ENCODE measurements around the gene PIK3R5. TPM values are rescaled to one million over a fixed set of nuclear protein-coding genes. Genes with fewer than 3 reads are reported as not detected.
"Not testable (repeated sequence)": the region's sequence is repeated elsewhere in the genome, so short reads cannot be mapped to it uniquely, and the experiment has no call there.

The PIK3R5 gene
- total RNA-seq, 1 donor from 2014 or later = 36.8 TPM

GRCh38 chr17:8889458-8890210 lies 75.9 kb downstream of the PIK3R5 start:
- Mint-ChIP-seq H3K4me3 (no peak overlapping the region), H3K9me3 (no peaks in the 10 kb centered on the region), H3K36me3 (ENCODE audit: low read depth) (peaks cover 57% of the 10 kb centered on the region), H3K4me1 (peaks cover 17% of the 10 kb centered on the region), H3K27me3 (no peaks in the 10 kb centered on the region), H3K27ac (no peak overlapping the region)
- intact Hi-C loops (cut with micrococcal nuclease) = loop anchor here (10.0 kb wide), 3 partner anchors 105 to 505 kb away; partner anchors contain the start of genes CCDC42 and RPL26
- DNase-seq = no peak

- Mint-ChIP-seq H3K36me3 (ENCODE audit: low read depth) (peaks cover 59% of the 10 kb centered on the region), H3K27me3 (no peaks in the 10 kb centered on the region), H3K9me3 (no peaks in the 10 kb centered on the region), H3K4me3 (no peak overlapping the region), H3K4me1 (peaks cover 13% of the 10 kb centered on the region), H3K27ac (no peak overlapping the region)
- no peak for DNase-seq
- intact Hi-C loops (cut with micrococcal nuclease) = no loop called here
These were observed 76.7 kb downstream of the PIK3R5 start for GRCh38 chr17:8888704-8889302.

GRCh38 chr17:8887834-8888703 lies 77.4 kb downstream of the PIK3R5 start:
- no peak overlapping the region for H3K4me3 Mint-ChIP-seq

GRCh38 chr17:8887301-8887700 lies 78.2 kb downstream of the PIK3R5 start:
- intact Hi-C loops (cut with micrococcal nuclease) = no loop called here
- H3K4me1 Mint-ChIP-seq = peaks cover 5% of the 10 kb centered on the region
- H3K4me3 Mint-ChIP-seq = no peak overlapping the region
- no peaks in the 10 kb centered on the region for H3K27me3 Mint-ChIP-seq
- H3K9me3 Mint-ChIP-seq = no peaks in the 10 kb centered on the region
- DNase-seq = no peak
- H3K27ac Mint-ChIP-seq = no peak overlapping the region
- H3K36me3 Mint-ChIP-seq (ENCODE audit: low read depth) = peaks cover 61% of the 10 kb centered on the region

More at GRCh38 chr17:8887834-8888703, 77.4 kb downstream of the PIK3R5 start:
- intact Hi-C loops (cut with micrococcal nuclease) = no loop called here
- no peak for DNase-seq
- Mint-ChIP-seq H3K27me3 (no peaks in the 10 kb centered on the region), H3K4me1 (peaks cover 12% of the 10 kb centered on the region), H3K36me3 (ENCODE audit: low read depth) (peaks cover 61% of the 10 kb centered on the region), H3K9me3 (no peaks in the 10 kb centered on the region), H3K27ac (no peak overlapping the region)

GRCh38 chr17:8885967-8886684 lies 79.4 kb downstream of the PIK3R5 start:
- Mint-ChIP-seq H3K27me3 (no peaks in the 10 kb centered on the region), H3K36me3 (ENCODE audit: low read depth) (peaks cover 60% of the 10 kb centered on the region), H3K4me3 (no peak overlapping the region), H3K27ac (no peak overlapping the region), H3K4me1 (peaks cover 2% of the 10 kb centered on the region), H3K9me3 (no peaks in the 10 kb centered on the region)
- DNase-seq = no peak
- intact Hi-C loops (cut with micrococcal nuclease) = no loop called here

GRCh38 chr17:8885163-8885966 lies 80.1 kb downstream of the PIK3R5 start:
- H3K4me1 Mint-ChIP-seq; intact Hi-C loops (cut with micrococcal nuclease); H3K4me3 Mint-ChIP-seq; H3K27ac Mint-ChIP-seq; H3K9me3 Mint-ChIP-seq; H3K27me3 Mint-ChIP-seq: not testable (repeated sequence)
- peaks cover 61% of the 10 kb centered on the region for H3K36me3 Mint-ChIP-seq (ENCODE audit: low read depth)
- peak; percentile 78 for DNase-seq

- H3K27ac Mint-ChIP-seq = no peak overlapping the region
- intact Hi-C loops (cut with micrococcal nuclease) = no loop called here
- no peak for DNase-seq
- no peaks in the 10 kb centered on the region for H3K27me3 Mint-ChIP-seq
- H3K36me3 Mint-ChIP-seq (ENCODE audit: low read depth) = peaks cover 62% of the 10 kb centered on the region
- H3K9me3 Mint-ChIP-seq = no peaks in the 10 kb centered on the region
- H3K4me3 Mint-ChIP-seq = no peak overlapping the region
- H3K4me1 Mint-ChIP-seq = peaks cover 2% of the 10 kb centered on the region
These were observed 81.0 kb downstream of the PIK3R5 start for GRCh38 chr17:8884336-8884990.

GRCh38 chr17:8883353-8883752 lies 82.2 kb downstream of the PIK3R5 start:
- peaks cover 62% of the 10 kb centered on the region for H3K36me3 Mint-ChIP-seq (ENCODE audit: low read depth)
- H3K4me1 Mint-ChIP-seq = peaks cover 2% of the 10 kb centered on the region
- intact Hi-C loops (cut with micrococcal nuclease) = no loop called here
- DNase-seq = no peak
- no peaks in the 10 kb centered on the region for H3K9me3 Mint-ChIP-seq
- no peak overlapping the region for H3K27ac Mint-ChIP-seq
- no peaks in the 10 kb centered on the region for H3K27me3 Mint-ChIP-seq
- H3K4me3 Mint-ChIP-seq = no peak overlapping the region

- H3K9me3 Mint-ChIP-seq = no peaks in the 10 kb centered on the region
- H3K36me3 Mint-ChIP-seq (ENCODE audit: low read depth) = peaks cover 63% of the 10 kb centered on the region
- intact Hi-C loops (cut with micrococcal nuclease) = no loop called here
- peaks cover 2% of the 10 kb centered on the region for H3K4me1 Mint-ChIP-seq
- DNase-seq = no peak
- H3K4me3 Mint-ChIP-seq = no peak overlapping the region
- no peaks in the 10 kb centered on the region for H3K27me3 Mint-ChIP-seq
- H3K27ac Mint-ChIP-seq = no peak overlapping the region
These were observed 83.9 kb downstream of the PIK3R5 start for GRCh38 chr17:8881606-8882005.

GRCh38 chr17:8880466-8880865 lies 85.0 kb downstream of the PIK3R5 start:
- intact Hi-C loops (cut with micrococcal nuclease) = no loop called here
- Mint-ChIP-seq H3K36me3 (ENCODE audit: low read depth) (peaks cover 55% of the 10 kb centered on the region), H3K27me3 (no peaks in the 10 kb centered on the region), H3K4me3 (no peak overlapping the region), H3K4me1 (peaks cover 2% of the 10 kb centered on the region), H3K9me3 (no peaks in the 10 kb centered on the region), H3K27ac (no peak overlapping the region)
- DNase-seq = no peak

GRCh38 chr17:8879410-8879809 lies 86.1 kb downstream of the PIK3R5 start:
- Mint-ChIP-seq H3K36me3 (ENCODE audit: low read depth) (peaks cover 51% of the 10 kb centered on the region), H3K9me3 (no peaks in the 10 kb centered on the region), H3K4me1 (peaks cover 2% of the 10 kb centered on the region), H3K4me3 (no peak overlapping the region), H3K27me3 (no peaks in the 10 kb centered on the region), H3K27ac (no peak overlapping the region)
- DNase-seq = no peak
- intact Hi-C loops (cut with micrococcal nuclease) = no loop called here

GRCh38 chr17:8877984-8878383 lies 87.5 kb downstream of the PIK3R5 start:
- H3K27me3 Mint-ChIP-seq = no peaks in the 10 kb centered on the region
- intact Hi-C loops (cut with micrococcal nuclease) = no loop called here
- peaks cover 2% of the 10 kb centered on the region for H3K4me1 Mint-ChIP-seq
- no peak for DNase-seq
- H3K27ac Mint-ChIP-seq = no peak overlapping the region
- H3K36me3 Mint-ChIP-seq (ENCODE audit: low read depth) = peaks cover 41% of the 10 kb centered on the region
- no peaks in the 10 kb centered on the region for H3K9me3 Mint-ChIP-seq
- H3K4me3 Mint-ChIP-seq = no peak overlapping the region

Data from activated CD4-positive, alpha-beta T cell treated with anti-CD3 and anti-CD28 coated beads, Interleukin-2, amount 10 ng/mL, durations not matched to agents 24 days and 14 days (primary cell).